C4-2B (cell line): ENCODE data around the gene DHRS3.
A peak's percentile ranks its signal among the peaks of the same experiment; 100 is the strongest.

Experiments
- H3K27ac ChIP-seq: fragments of 450-650 bp; 2 replicates; pipeline ENCODE4 v1.5.1; 2017
- ZFX ChIP-seq: fragments of 450-650 bp; IDR thresholded peaks from 2 replicates; pipeline ENCODE4 v1.6.1; 2017
- TF ChIP-seq, protein P1 (sequence below): fragments of 450-650 bp; conservative IDR thresholded peaks from 2 replicates; pipeline ENCODE4 v1.5.1; 2017; ENCODE audit warnings: mild to moderate bottlenecking

DHRS3 gene

GRCh38 chr1:12620488-12620865, 2.5 kb upstream of the DHRS3 start:
- H3K27ac ChIP-seq = no peak overlapping the region
- TF ChIP-seq, protein P1, sequence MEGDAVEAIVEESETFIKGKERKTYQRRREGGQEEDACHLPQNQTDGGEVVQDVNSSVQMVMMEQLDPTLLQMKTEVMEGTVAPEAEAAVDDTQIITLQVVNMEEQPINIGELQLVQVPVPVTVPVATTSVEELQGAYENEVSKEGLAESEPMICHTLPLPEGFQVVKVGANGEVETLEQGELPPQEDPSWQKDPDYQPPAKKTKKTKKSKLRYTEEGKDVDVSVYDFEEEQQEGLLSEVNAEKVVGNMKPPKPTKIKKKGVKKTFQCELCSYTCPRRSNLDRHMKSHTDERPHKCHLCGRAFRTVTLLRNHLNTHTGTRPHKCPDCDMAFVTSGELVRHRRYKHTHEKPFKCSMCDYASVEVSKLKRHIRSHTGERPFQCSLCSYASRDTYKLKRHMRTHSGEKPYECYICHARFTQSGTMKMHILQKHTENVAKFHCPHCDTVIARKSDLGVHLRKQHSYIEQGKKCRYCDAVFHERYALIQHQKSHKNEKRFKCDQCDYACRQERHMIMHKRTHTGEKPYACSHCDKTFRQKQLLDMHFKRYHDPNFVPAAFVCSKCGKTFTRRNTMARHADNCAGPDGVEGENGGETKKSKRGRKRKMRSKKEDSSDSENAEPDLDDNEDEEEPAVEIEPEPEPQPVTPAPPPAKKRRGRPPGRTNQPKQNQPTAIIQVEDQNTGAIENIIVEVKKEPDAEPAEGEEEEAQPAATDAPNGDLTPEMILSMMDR = no peak
- TF ChIP-seq ZFX = no peak

DNA sequence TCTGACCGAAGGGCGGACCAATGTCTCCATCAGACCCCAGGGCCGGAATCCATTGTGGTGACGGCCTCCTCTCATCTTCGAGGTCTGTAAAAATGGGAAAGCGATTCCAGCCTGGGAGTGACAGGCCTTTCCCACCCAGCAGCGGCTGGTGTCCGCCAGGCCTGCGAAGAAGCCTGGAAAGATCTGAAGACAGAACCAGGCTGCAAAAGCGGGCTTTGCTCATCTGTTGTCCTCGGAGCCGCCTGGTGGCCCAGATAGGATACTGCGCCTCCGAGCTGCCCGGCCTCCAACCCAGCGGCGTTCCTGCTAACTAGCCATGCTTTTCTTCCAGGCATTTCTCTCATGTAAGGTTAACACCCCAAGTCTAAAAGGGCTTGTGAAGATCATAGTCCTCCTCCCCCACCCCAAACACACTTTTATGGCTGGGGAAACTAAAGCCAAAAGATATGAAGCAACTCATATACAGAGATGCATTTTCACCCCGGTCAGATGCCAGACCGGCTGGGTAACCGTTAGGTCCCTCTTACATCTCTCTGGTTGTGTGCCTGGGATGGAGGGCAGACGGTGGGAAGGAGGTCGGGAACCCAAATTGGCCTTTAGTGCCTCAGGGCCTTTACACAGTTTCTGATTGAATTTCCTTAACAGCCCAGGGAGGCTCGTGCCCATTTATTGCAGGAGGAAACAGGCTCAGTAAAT, 1.9 kb upstream of the DHRS3 start:
- no peak for TF ChIP-seq ZFX
- TF ChIP-seq, protein P1 = peak; percentile 96
- no peak overlapping the region for H3K27ac ChIP-seq

DNA sequence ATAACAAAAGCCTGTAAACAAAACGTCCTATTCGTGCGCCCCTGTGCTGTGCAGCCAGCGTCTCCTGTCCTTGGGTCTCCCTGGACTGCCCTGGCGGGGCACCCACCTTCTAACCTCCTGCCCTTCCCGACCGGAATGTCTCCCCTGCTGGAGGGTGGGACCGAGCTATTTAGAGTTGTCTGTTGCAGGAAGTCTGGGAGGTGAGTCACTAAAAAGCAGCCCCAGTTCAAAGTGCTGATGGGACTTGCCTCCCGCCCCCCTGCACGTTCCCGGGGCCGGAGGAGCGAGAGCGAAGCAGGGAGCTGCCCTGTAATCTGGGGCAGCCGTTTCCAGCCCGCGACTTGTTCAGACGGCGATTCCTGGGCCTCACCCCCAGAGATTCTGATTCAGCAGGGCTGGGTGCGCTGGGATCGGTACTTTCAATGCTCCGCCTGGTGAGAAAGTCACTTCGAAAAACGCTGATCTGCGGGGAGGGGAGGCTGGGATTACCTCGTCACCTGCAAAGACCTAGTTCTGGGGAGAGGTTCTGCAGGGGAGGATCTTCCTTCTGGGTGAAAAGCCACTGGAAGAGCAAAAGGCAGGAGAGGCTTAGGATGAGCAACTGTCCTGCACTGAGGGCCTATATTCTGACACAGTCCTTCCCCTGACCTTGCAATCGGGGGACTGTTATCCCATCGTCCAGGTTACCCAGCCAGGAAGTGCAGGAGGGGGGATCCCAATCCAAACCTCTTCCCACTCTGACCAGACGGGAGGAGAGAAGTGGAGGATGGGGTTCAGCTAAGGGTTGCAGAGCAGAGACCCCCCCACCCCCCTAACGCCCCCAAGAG, 1.2 kb upstream of the DHRS3 start:
- no peak for TF ChIP-seq ZFX
- TF ChIP-seq, protein P1 = no peak
- H3K27ac ChIP-seq = no peak overlapping the region

DNA sequence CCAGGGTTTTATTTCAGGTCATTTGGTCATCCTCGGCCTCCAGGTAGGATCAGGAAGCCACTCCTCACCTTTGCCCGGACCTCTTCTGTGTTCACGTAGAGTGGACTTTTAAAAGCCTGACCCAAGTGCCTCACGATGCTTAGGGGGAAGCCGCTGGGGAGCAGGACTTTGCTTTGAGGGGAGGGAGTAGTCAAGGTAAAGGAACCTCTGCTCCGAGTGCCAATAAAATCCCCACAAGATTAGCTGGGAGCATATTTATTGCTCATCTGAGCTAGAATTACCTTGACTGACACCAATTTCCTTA, 603 bp upstream of the DHRS3 start:
- TF ChIP-seq ZFX = no peak
- TF ChIP-seq, protein P1 = no peak
- no peak overlapping the region for H3K27ac ChIP-seq

GRCh38 chr1:12617511-12617900, 504 bp downstream of the DHRS3 start:
- peak overlapping the region; percentile 79 for H3K27ac ChIP-seq
- TF ChIP-seq ZFX = no peak
- TF ChIP-seq, protein P1 = no peak

GRCh38 chr1:12616709-12617373, 1.2 kb downstream of the DHRS3 start:
- TF ChIP-seq ZFX = no peak
- TF ChIP-seq, protein P1 = no peak
- H3K27ac ChIP-seq = peak overlapping the region; percentile 79
